CD8-positive, alpha-beta memory T cell (primary cell): ENCODE results near the gene GDPD1. TPM values are rescaled to one million over a fixed set of nuclear protein-coding genes. Genes with fewer than 3 reads are reported as not detected.

Source experiments
- CTCF ChIA-PET: fragments of 350-600 bp; sonication (Branson Sonifier 250); formaldehyde crosslinking; loops from one replicate; lab custom pipeline; 2021; ENCODE audit warnings: antibody characterized with exemption; lab: Charles Lee
- POLR2A ChIA-PET: fragments of 350-600 bp; sonication (Branson Sonifier 250); formaldehyde crosslinking; loops from one replicate; lab custom pipeline; 2021; ENCODE audit warnings: antibody characterized with exemption; lab: Charles Lee
- DNase-seq, 5 donors: peaks; one replicate each; pipeline versions ENCODE4 v3.0.0 to v3.0.0-alpha.2; 2020 to 2022; ENCODE audit warnings: mixed read lengths in 1 of 5
- H3K27ac ChIP-seq: one replicate; pipeline ENCODE4 v1.7.0; 2013; ENCODE audit warnings: low read depth, mild to moderate bottlenecking, low read length, moderate library complexity
- H3K27me3 ChIP-seq: 2 replicates; pipeline ENCODE4 v1.7.0; 2013; ENCODE audit warnings: low read length, mild to moderate bottlenecking; ENCODE audit not compliant: insufficient read depth, poor library complexity, severe bottlenecking
- H3K36me3 ChIP-seq: 2 replicates; pipeline ENCODE4 v1.7.0; 2013; ENCODE audit warnings: mild to moderate bottlenecking, low read length, moderate library complexity; ENCODE audit not compliant: insufficient read depth
- H3K4me1 ChIP-seq: 2 replicates; pipeline ENCODE4 v1.7.0; 2013; ENCODE audit warnings: mild to moderate bottlenecking, low read length, moderate library complexity; ENCODE audit not compliant: insufficient read depth
- H3K4me3 ChIP-seq: 2 replicates; pipeline ENCODE4 v1.7.0; 2013; ENCODE audit warnings: mild to moderate bottlenecking, low read length
- H3K9me3 ChIP-seq: 2 replicates; pipeline ENCODE4 v1.7.0; 2013; ENCODE audit warnings: mild to moderate bottlenecking, low read length
- H3K27ac Mint-ChIP-seq, 8 donors: one replicate each; pipeline ENCODE4 v1.8.0; 2020 to 2021; ENCODE audit warnings: mixed read lengths in 8 of 8, mild to moderate bottlenecking in 6 of 8, inconsistent platforms in 3 of 8, moderate library complexity in 3 of 8
- H3K27me3 Mint-ChIP-seq, 2 donors: one replicate each; pipeline ENCODE4 v1.8.0; 2020 to 2021; ENCODE audit warnings: mixed read lengths in 2 of 2, mild to moderate bottlenecking in 1 of 2, moderate library complexity in 1 of 2
- H3K36me3 Mint-ChIP-seq, 3 donors: one replicate each; pipeline ENCODE4 v1.8.0; 2020 to 2021; ENCODE audit warnings: mixed read lengths in 3 of 3, inconsistent platforms in 1 of 3, mild to moderate bottlenecking in 1 of 3
- H3K4me1 Mint-ChIP-seq, 3 donors: one replicate each; pipeline ENCODE4 v1.8.0; 2020 to 2021; ENCODE audit warnings: mixed read lengths in 3 of 3, inconsistent platforms in 1 of 3, mild to moderate bottlenecking in 1 of 3
- H3K4me3 Mint-ChIP-seq, 7 donors: one replicate each; pipeline ENCODE4 v1.8.0; 2020 to 2021; ENCODE audit warnings: mixed read lengths in 7 of 7, mild to moderate bottlenecking in 6 of 7, moderate library complexity in 4 of 7, inconsistent platforms in 2 of 7
- H3K9me3 Mint-ChIP-seq, 5 donors: one replicate each; pipeline ENCODE4 v1.8.0; 2020 to 2022; ENCODE audit warnings: mixed read lengths in 5 of 5, mild to moderate bottlenecking in 3 of 5, moderate library complexity in 2 of 5, inconsistent platforms in 1 of 5
- polyA plus RNA-seq: library from polyadenylated mRNA; unstranded; fragments of 300-500 nt; fragmentation: Illumina TruSeq; gene quantifications from one replicate; pipeline ENCODE4 v1.2.3, GENCODE V29; 2021
- total RNA-seq, 2 experiments: library from RNA; stranded (reverse); gene quantifications; one replicate each; pipeline ENCODE4 v1.2.3, GENCODE V29; 2021

GDPD1 gene
- total and polyA plus RNA-seq, 3 experiments from 2014 or later = 2.1 to 2.6 (median 2.3) TPM

GRCh38 chr17:59254742-59255141 is 34.4 kb downstream of the GDPD1 start:
- Mint-ChIP-seq H3K4me3 (no peak overlapping the region), H3K27ac (no peak overlapping the region)
- CTCF ChIA-PET = no interaction called here

GRCh38 chr17:59257101-59257500 is 36.8 kb downstream of the GDPD1 start:
- H3K9me3 ChIP-seq = no peaks in the 10 kb centered on the region
- POLR2A ChIA-PET = no interaction called here
- H3K27me3 ChIP-seq = no peaks in the 10 kb centered on the region
- Mint-ChIP-seq H3K27ac (no peak overlapping the region), H3K36me3 (peaks cover 0 to 7% (median 6%) of the 10 kb centered on the region in 3 donors), H3K9me3 (no peaks in the 10 kb centered on the region), H3K27me3 (peaks cover 0 to 2% of the 10 kb centered on the region in 2 donors), H3K4me3 (no peak overlapping the region), H3K4me1 (no peaks in the 10 kb centered on the region)
- CTCF ChIA-PET = no interaction called here
- H3K4me3 ChIP-seq = no peak overlapping the region
- H3K36me3 ChIP-seq = no peaks in the 10 kb centered on the region
- H3K4me1 ChIP-seq = no peaks in the 10 kb centered on the region
- H3K27ac ChIP-seq = no peak overlapping the region
- no peak for DNase-seq

More at GRCh38 chr17:59254742-59255141, 34.4 kb downstream of the GDPD1 start:
- H3K4me1 ChIP-seq = no peaks in the 10 kb centered on the region
- POLR2A ChIA-PET = no interaction called here
- Mint-ChIP-seq H3K27me3 (peaks cover 0 to 2% of the 10 kb centered on the region in 2 donors), H3K9me3 (no peaks in the 10 kb centered on the region), H3K4me1 (no peaks in the 10 kb centered on the region), H3K36me3 (peaks cover 0 to 16% (median 4%) of the 10 kb centered on the region in 3 donors)
- no peaks in the 10 kb centered on the region for H3K27me3 ChIP-seq
- no peaks in the 10 kb centered on the region for H3K9me3 ChIP-seq
- no peak overlapping the region for H3K4me3 ChIP-seq
- DNase-seq = no peak
- no peak overlapping the region for H3K27ac ChIP-seq
- H3K36me3 ChIP-seq = no peaks in the 10 kb centered on the region

- no peak overlapping the region for H3K27ac Mint-ChIP-seq
- no peaks in the 10 kb centered on the region for H3K27me3 ChIP-seq
- no peak overlapping the region for H3K4me3 ChIP-seq
- H3K4me1 ChIP-seq = no peaks in the 10 kb centered on the region
- H3K27me3 Mint-ChIP-seq = peaks cover 0 to 2% of the 10 kb centered on the region in 2 donors
- peaks cover 0 to 6% (median 4%) of the 10 kb centered on the region in 3 donors for H3K36me3 Mint-ChIP-seq
- no peaks in the 10 kb centered on the region for H3K9me3 Mint-ChIP-seq
- no peak overlapping the region for H3K27ac ChIP-seq
- no peaks in the 10 kb centered on the region for H3K36me3 ChIP-seq
- H3K9me3 ChIP-seq = no peaks in the 10 kb centered on the region
- no peak for DNase-seq
- CTCF ChIA-PET = no interaction called here
- POLR2A ChIA-PET = no interaction called here
- H3K4me3 Mint-ChIP-seq = no peak overlapping the region
- H3K4me1 Mint-ChIP-seq = no peaks in the 10 kb centered on the region
These were observed 40.4 kb downstream of the GDPD1 start for GRCh38 chr17:59260722-59261121.

- H3K4me1 Mint-ChIP-seq = no peaks in the 10 kb centered on the region
- H3K4me3 Mint-ChIP-seq = no peak overlapping the region
- peaks cover under 1 to 22% (median 5%) of the 10 kb centered on the region in 3 donors for H3K36me3 Mint-ChIP-seq
- Histone ChIP-seq H3K27me3 (no peaks in the 10 kb centered on the region), H3K27ac (no peak overlapping the region), H3K4me1 (no peaks in the 10 kb centered on the region), H3K36me3 (no peaks in the 10 kb centered on the region), H3K9me3 (no peaks in the 10 kb centered on the region), H3K4me3 (no peak overlapping the region)
- POLR2A ChIA-PET = no interaction called here
- H3K9me3 Mint-ChIP-seq = no peaks in the 10 kb centered on the region
- no peak for DNase-seq
- no peaks in the 10 kb centered on the region for H3K27me3 Mint-ChIP-seq
- CTCF ChIA-PET = no interaction called here
- H3K27ac Mint-ChIP-seq = no peak overlapping the region
These were observed 46.4 kb downstream of the GDPD1 start for GRCh38 chr17:59266745-59267144.

- no peak overlapping the region for H3K4me3 Mint-ChIP-seq
- Histone ChIP-seq H3K9me3 (no peaks in the 10 kb centered on the region), H3K27me3 (no peaks in the 10 kb centered on the region), H3K36me3 (no peaks in the 10 kb centered on the region), H3K4me1 (no peaks in the 10 kb centered on the region), H3K27ac (no peak overlapping the region), H3K4me3 (no peak overlapping the region)
- CTCF ChIA-PET = no interaction called here
- DNase-seq = no peak
- no peak overlapping the region for H3K27ac Mint-ChIP-seq
- no peaks in the 10 kb centered on the region for H3K4me1 Mint-ChIP-seq
- H3K27me3 Mint-ChIP-seq = no peaks in the 10 kb centered on the region
- no peaks in the 10 kb centered on the region for H3K9me3 Mint-ChIP-seq
- POLR2A ChIA-PET = no interaction called here
- H3K36me3 Mint-ChIP-seq = peaks cover 6 to 28% (median 9%) of the 10 kb centered on the region in 3 donors
These were observed 47.5 kb downstream of the GDPD1 start for GRCh38 chr17:59267776-59268175.

GRCh38 chr17:59275618-59276017 is 55.3 kb downstream of the GDPD1 start:
- H3K36me3 Mint-ChIP-seq = peaks cover 8 to 22% (median 8%) of the 10 kb centered on the region in 3 donors
- Histone ChIP-seq H3K36me3 (no peaks in the 10 kb centered on the region), H3K9me3 (no peaks in the 10 kb centered on the region), H3K4me3 (no peak overlapping the region), H3K4me1 (no peaks in the 10 kb centered on the region), H3K27ac (no peak overlapping the region), H3K27me3 (no peaks in the 10 kb centered on the region)
- no peak overlapping the region for H3K27ac Mint-ChIP-seq
- no peaks in the 10 kb centered on the region for H3K4me1 Mint-ChIP-seq
- no peaks in the 10 kb centered on the region for H3K9me3 Mint-ChIP-seq
- DNase-seq = no peak
- no peaks in the 10 kb centered on the region for H3K27me3 Mint-ChIP-seq
- POLR2A ChIA-PET = no interaction called here
- H3K4me3 Mint-ChIP-seq = no peak overlapping the region
- CTCF ChIA-PET = no interaction called here

GRCh38 chr17:59277031-59277430 is 56.7 kb downstream of the GDPD1 start:
- ChIA-PET CTCF (no interaction called here), POLR2A (no interaction called here)
- H3K27ac Mint-ChIP-seq = no peak overlapping the region
- Histone ChIP-seq H3K4me1 (no peaks in the 10 kb centered on the region), H3K9me3 (no peaks in the 10 kb centered on the region), H3K4me3 (no peak overlapping the region), H3K27me3 (no peaks in the 10 kb centered on the region), H3K27ac (no peak overlapping the region), H3K36me3 (no peaks in the 10 kb centered on the region)
- peaks cover 5 to 15% (median 5%) of the 10 kb centered on the region in 3 donors for H3K36me3 Mint-ChIP-seq
- no peaks in the 10 kb centered on the region for H3K27me3 Mint-ChIP-seq
- no peaks in the 10 kb centered on the region for H3K4me1 Mint-ChIP-seq
- DNase-seq = no peak
- H3K9me3 Mint-ChIP-seq = no peaks in the 10 kb centered on the region
- H3K4me3 Mint-ChIP-seq = no peak overlapping the region

GRCh38 chr17:59278406-59278805 is 58.1 kb downstream of the GDPD1 start:
- Mint-ChIP-seq H3K36me3 (peaks cover 1 to 8% (median 3%) of the 10 kb centered on the region in 3 donors), H3K27me3 (no peaks in the 10 kb centered on the region), H3K27ac (no peak overlapping the region), H3K4me3 (no peak overlapping the region), H3K4me1 (no peaks in the 10 kb centered on the region), H3K9me3 (no peaks in the 10 kb centered on the region)
- DNase-seq = no peak
- ChIA-PET POLR2A (no interaction called here), CTCF (interaction anchor here (0.8 kb wide), 1 partner anchor 9 kb away, joined by 3 read pairs; no protein-coding TSS in a partner anchor)
- no peaks in the 10 kb centered on the region for H3K4me1 ChIP-seq
- H3K27ac ChIP-seq = no peak overlapping the region
- H3K27me3 ChIP-seq = no peaks in the 10 kb centered on the region
- H3K36me3 ChIP-seq = no peaks in the 10 kb centered on the region
- no peaks in the 10 kb centered on the region for H3K9me3 ChIP-seq
- H3K4me3 ChIP-seq = no peak overlapping the region
